LNCaP clone FGC (cell line): ENCODE measurements around the gene MYPN.
"Not testable (repeated sequence)": the region's sequence is repeated elsewhere in the genome, so short reads cannot be mapped to it uniquely, and the experiment has no call there.

ENCODE experiments used
- DNase-seq: peaks from one replicate; pipeline ENCODE4 v3.0.0-alpha.2; 2011; ENCODE audit warnings: low read depth
- H3K4me3 ChIP-seq: 2 replicates; pipeline ENCODE4 v1.5.1; 2011; ENCODE audit warnings: mild to moderate bottlenecking, low read depth, low read length, control low read depth
- CTCF ChIP-seq: IDR thresholded peaks from 2 replicates; pipeline ENCODE4 v1.5.1; 2012; ENCODE audit warnings: mild to moderate bottlenecking; ENCODE audit not compliant: control insufficient read depth, insufficient read depth; ENCODE audit errors: extremely low read depth

Gene MYPN

GRCh38 chr10:68194290-68194689 lies 85.0 kb downstream of the MYPN start:
- no peak for DNase-seq
- H3K4me3 ChIP-seq, result no peak overlapping the region

GRCh38 chr10:68195776-68196175 lies 86.5 kb downstream of the MYPN start:
- H3K4me3 ChIP-seq, DNase-seq: not testable (repeated sequence)

More at GRCh38 chr10:68194290-68194689, 85.0 kb downstream of the MYPN start:
- no peak for TF ChIP-seq CTCF

- no peak for DNase-seq
Measured at GRCh38 chr10:68196701-68197100, 87.4 kb downstream of the MYPN start.

DNA sequence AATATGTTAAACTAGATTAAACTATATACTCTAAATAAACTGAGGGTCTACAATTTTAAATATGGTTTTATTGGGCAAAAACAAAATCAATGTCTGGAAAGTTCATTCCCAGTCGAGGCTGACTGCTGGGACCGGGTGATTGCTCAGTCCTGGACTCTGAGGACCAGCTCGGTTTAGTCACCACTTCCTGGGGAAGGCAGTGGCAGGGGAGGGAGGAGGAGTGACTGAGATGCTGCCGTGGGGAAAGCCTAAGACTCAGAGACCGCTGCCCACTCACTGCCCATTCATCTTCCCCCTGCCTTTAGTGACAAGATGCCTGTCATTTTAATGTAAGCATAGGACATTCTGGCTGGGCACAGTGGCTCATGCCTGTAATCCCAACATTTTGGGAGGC lies 93.7 kb downstream of the MYPN start:
- no peak overlapping the region for H3K4me3 ChIP-seq
- DNase-seq, result no peak
- no peak for TF ChIP-seq CTCF

More at GRCh38 chr10:68196701-68197100, 87.4 kb downstream of the MYPN start:
- H3K4me3 ChIP-seq, result no peak overlapping the region
- TF ChIP-seq CTCF, result no peak

DNA sequence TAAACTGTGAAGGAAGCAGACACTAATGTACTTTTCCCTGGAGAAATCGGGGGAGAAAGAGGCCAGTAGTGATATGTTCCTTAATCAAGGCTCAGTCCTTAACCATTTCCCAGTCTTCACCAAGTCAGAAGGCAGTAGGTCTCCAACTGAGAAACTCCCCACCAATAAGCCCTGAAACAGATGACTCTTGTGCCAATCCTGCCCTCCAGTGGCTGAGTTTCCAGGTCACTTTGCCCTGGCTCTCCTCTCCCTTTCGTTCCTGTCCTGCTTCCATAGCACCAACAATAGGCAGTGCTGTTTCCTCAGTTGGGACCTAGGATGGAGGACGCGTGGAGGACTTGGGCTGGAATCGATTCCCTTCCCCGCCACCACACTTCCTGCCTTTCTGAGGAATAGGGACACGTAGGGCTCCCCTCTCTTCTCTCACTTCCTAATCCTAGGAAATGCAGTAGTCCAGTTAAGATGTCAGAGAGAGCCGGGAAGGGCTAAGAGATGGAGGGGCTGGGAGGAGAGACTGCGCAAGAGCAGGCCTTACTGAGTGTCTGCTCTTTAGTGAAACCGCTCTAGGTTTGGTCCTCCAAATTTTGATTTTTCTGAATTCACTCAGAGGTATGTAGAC lies 99.2 kb downstream of the MYPN start:
- TF ChIP-seq CTCF, result peak; percentile 96
- no peak overlapping the region for H3K4me3 ChIP-seq
- peak; percentile 54 for DNase-seq

GRCh38 chr10:68211669-68212068 lies 102.4 kb downstream of the MYPN start:
- TF ChIP-seq CTCF, result no peak
- DNase-seq, result no peak
- H3K4me3 ChIP-seq, result no peak overlapping the region

DNA sequence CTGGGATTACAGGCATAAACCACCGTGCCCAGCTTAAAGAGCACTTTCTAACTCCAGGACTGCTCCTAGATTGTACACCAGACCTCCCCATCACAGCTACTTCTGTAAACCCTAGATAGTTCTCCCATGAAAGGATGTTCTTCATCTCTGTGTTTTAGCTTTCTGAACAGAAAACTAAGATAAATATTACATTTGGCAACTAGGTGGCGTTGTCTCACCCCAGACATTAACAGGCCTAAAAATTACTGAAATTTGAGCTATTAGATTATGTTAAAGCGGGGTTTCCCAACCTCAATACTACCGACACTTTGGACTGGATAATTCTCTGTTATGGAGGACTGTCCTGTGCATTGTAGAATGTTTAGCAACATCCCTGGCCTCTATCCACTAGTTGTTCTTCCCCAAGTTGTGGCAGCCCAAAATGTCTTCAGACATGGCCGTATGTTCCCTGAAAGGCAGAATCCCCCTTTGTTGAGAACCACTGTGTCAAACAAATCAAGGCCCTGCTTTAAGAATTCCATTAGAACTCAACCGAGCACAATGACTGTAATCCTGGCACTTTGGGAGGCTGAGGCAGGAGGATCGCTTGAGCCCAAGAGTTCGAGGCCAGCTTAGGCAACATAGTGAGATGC lies 103.5 kb downstream of the MYPN start:
- peak; percentile 58 for TF ChIP-seq CTCF
- no peak for DNase-seq

More for the DNA sequence above, 103.5 kb downstream of the MYPN start:
- no peak overlapping the region for H3K4me3 ChIP-seq
